Vagina (tissue), 2 donors: ENCODE results near the gene TRAF1.

Source experiments
- CTCF ChIP-seq, 3 experiments: fragments of 450-650 bp in 2 of 3; fragments of 200-600 bp in 1 of 3; sonication (generic) in 1 of 3; IDR thresholded peaks; one replicate each; pipeline ENCODE4 v1.5.1; 2017 to 2019; ENCODE audit warnings: antibody characterized with exemption in 3 of 3, mild to moderate bottlenecking in 2 of 3, moderate library complexity in 2 of 3
- POLR2A ChIP-seq, 2 donors: fragments of 450-650 bp; IDR thresholded peaks; one replicate each; pipeline ENCODE4 v1.6.1; 2017; ENCODE audit warnings: antibody characterized with exemption in 2 of 2, mild to moderate bottlenecking in 2 of 2, moderate library complexity in 2 of 2

DNA sequence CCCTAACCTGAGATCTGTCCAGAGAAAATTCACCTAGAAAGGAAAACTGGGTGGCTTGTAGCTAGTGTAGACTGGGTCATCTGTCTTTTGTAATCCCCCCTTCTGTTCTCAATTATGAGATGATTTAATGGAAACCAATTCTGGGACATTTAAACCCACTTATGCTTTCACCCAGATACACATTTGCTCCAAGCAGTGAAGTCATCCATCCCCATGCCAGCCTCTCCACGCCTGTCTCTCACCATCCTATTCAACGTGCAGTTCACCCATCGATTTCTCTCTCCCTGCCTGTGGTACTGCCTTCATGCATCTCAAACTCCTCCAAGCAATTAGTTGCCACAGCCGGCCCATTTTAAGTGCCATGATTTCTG, 51.4 kb downstream of the TRAF1 start:
- no peak for TF ChIP-seq CTCF (IDR thresholded peaks at IDR 0.05)
- TF ChIP-seq POLR2A (IDR thresholded peaks at IDR 0.05) = no peak
